Measurements from ENCODE around the gene PLD2.

DNA sequence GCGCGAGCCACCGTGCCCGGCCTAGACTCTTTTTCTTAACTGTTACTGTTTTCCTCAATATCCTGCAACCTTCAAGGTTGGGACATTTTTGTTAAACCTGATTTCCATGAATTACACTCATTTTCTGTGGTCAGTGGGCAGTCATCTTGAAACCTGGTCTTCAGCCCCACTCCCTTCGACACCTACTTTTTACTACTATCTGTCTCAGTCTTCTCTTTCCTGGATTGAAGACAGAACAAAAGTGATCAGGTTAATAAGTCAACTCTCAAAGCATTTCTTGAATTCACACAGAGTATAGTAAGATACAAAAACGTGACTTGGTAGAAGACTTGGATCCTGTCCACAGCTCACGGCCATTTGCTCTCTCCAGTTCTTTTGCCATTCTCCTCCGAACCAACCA is 32.3 kb downstream of the PLD2 start:
- TF ChIP-seq CTCF (IDR thresholded peaks at IDR 0.05) (no peak), POLR2A (IDR thresholded peaks at IDR 0.05) (no peak), POLR2AphosphoS5 (IDR thresholded peaks at IDR 0.05) (no peak)
